HepG2 (cell line): ENCODE results near the gene TMC8. TPM values are rescaled to one million over a fixed set of nuclear protein-coding genes. Genes with fewer than 3 reads are reported as not detected.
A peak's percentile ranks its signal among the peaks of the same experiment; 100 is the strongest.

ENCODE experiments used
- BRF2 ChIP-seq: sonication (generic); formaldehyde crosslinking; IDR thresholded peaks from 2 replicates; pipeline ENCODE4 v1.8.1; 2022; ENCODE audit warnings: mild to moderate bottlenecking, missing genetic modification reagents
- FOXC1 ChIP-seq: sonication (generic); formaldehyde crosslinking; IDR thresholded peaks from 2 replicates; pipeline ENCODE4 v1.8.0; 2022; ENCODE audit warnings: mild to moderate bottlenecking, missing genetic modification reagents, borderline replicate concordance
- FOXP1 ChIP-seq, 2 experiments: fragments of 450-650 bp in 1 of 2; IDR thresholded peaks; 2 replicates each; pipeline ENCODE4 v1.6.1; 2017 to 2018; ENCODE audit warnings: antibody characterized with exemption in 1 of 2
- GMEB2 ChIP-seq: IDR thresholded peaks from 2 replicates; pipeline ENCODE4 v1.6.1; 2016; ENCODE audit warnings: missing biosample characterization, missing genetic modification reagents, low read depth
- KAT8 ChIP-seq: IDR thresholded peaks from 2 replicates; pipeline ENCODE4 v1.6.1; 2016; ENCODE audit warnings: missing genetic modification reagents, missing compliant biosample characterization
- KDM2A ChIP-seq: sonication (generic); formaldehyde crosslinking; IDR thresholded peaks from 2 replicates; pipeline ENCODE4 v1.4.0; 2020; ENCODE audit warnings: low read depth, missing genetic modification reagents, borderline replicate concordance
- KDM6A ChIP-seq: IDR thresholded peaks from 2 replicates; pipeline ENCODE4 v1.6.1; 2016; ENCODE audit warnings: low read depth
- MED1 ChIP-seq: sonication (generic); formaldehyde crosslinking; IDR thresholded peaks from 2 replicates; pipeline ENCODE4 v1.4.0; 2020; ENCODE audit warnings: missing genetic modification reagents
- PAF1 ChIP-seq: IDR thresholded peaks from 2 replicates; pipeline ENCODE4 v1.6.1; 2016; ENCODE audit warnings: missing genetic modification reagents, missing compliant biosample characterization
- RFX3 ChIP-seq: IDR thresholded peaks from 2 replicates; pipeline ENCODE4 v1.6.1; 2016; ENCODE audit warnings: missing biosample characterization, missing genetic modification reagents
- SMAD1 ChIP-seq: sonication (generic); formaldehyde crosslinking; IDR thresholded peaks from 2 replicates; pipeline ENCODE4 v1.4.0; 2020; ENCODE audit warnings: missing genetic modification reagents, low read depth, mild to moderate bottlenecking, borderline replicate concordance
- SSRP1 ChIP-seq: IDR thresholded peaks from 2 replicates; pipeline ENCODE4 v1.6.1; 2016; ENCODE audit warnings: control low read depth
- STAG1 ChIP-seq: sonication (generic); formaldehyde crosslinking; IDR thresholded peaks from 2 replicates; pipeline ENCODE4 v1.4.0; 2020; ENCODE audit warnings: missing genetic modification reagents
- ZFP36L2 ChIP-seq: sonication (generic); formaldehyde crosslinking; IDR thresholded peaks from 2 replicates; pipeline ENCODE4 v1.4.0; 2020; ENCODE audit warnings: missing genetic modification reagents
- ZFP82 ChIP-seq: sonication (generic); formaldehyde crosslinking; IDR thresholded peaks from 2 replicates; pipeline ENCODE4 v1.5.1; 2020; ENCODE audit warnings: mild to moderate bottlenecking, missing genetic modification reagents, borderline replicate concordance
- ZFY ChIP-seq: sonication (generic); formaldehyde crosslinking; IDR thresholded peaks from 2 replicates; pipeline ENCODE4 v1.4.0; 2020; ENCODE audit warnings: missing genetic modification reagents
- ZKSCAN8 ChIP-seq: IDR thresholded peaks from 2 replicates; pipeline ENCODE4 v1.6.1; 2016; ENCODE audit warnings: borderline replicate concordance, missing genetic modification reagents, missing compliant biosample characterization
- ZNF136 ChIP-seq: sonication (generic); formaldehyde crosslinking; IDR thresholded peaks from 2 replicates; pipeline ENCODE4 v1.8.1; 2022; ENCODE audit warnings: low read depth, mild to moderate bottlenecking, moderate library complexity, missing genetic modification reagents
- ZNF235 ChIP-seq: sonication (generic); formaldehyde crosslinking; IDR thresholded peaks from 2 replicates; pipeline ENCODE4 v1.8.1; 2023; ENCODE audit warnings: mild to moderate bottlenecking, missing genetic modification reagents, borderline replicate concordance
- ZNF256 ChIP-seq: sonication (generic); formaldehyde crosslinking; conservative IDR thresholded peaks from 2 replicates; pipeline ENCODE4 v1.4.0; 2020; ENCODE audit warnings: missing genetic modification reagents
- ZNF33B ChIP-seq: sonication (generic); formaldehyde crosslinking; IDR thresholded peaks from 2 replicates; pipeline ENCODE4 v1.5.1; 2020; ENCODE audit warnings: mild to moderate bottlenecking, missing genetic modification reagents
- ZNF546 ChIP-seq: sonication (generic); formaldehyde crosslinking; conservative IDR thresholded peaks from 2 replicates; pipeline ENCODE4 v1.8.1; 2023; ENCODE audit warnings: mild to moderate bottlenecking, missing genetic modification reagents
- ZNF672 ChIP-seq: sonication (generic); formaldehyde crosslinking; IDR thresholded peaks from 2 replicates; pipeline ENCODE4 v1.8.1; 2022; ENCODE audit warnings: missing genetic modification reagents
- ZNF761 ChIP-seq: sonication (generic); formaldehyde crosslinking; conservative IDR thresholded peaks from 2 replicates; pipeline ENCODE4 v1.4.0; 2020; ENCODE audit warnings: mild to moderate bottlenecking, missing genetic modification reagents
- ZNF781 ChIP-seq: sonication (generic); formaldehyde crosslinking; IDR thresholded peaks from 2 replicates; pipeline ENCODE4 v1.5.1; 2020; ENCODE audit warnings: borderline replicate concordance, mild to moderate bottlenecking, missing genetic modification reagents; ENCODE audit errors: not compliant biosample characterization
- polyA plus RNA-seq, 8 experiments: library from polyadenylated mRNA; depleted of rRNA in 3 of 8; stranded (reverse) in 7 of 8; unstranded in 1 of 8; fragments of >200 nt; fragmentation: Illumina TruSeq in 4 of 8; extraction: Trizol in 4 of 8; gene quantifications; 2 replicates each; pipeline versions ENCODE4 v1.2.1 to v1.2.3, GENCODE V29; 2011 to 2016; ENCODE audit warnings: low read depth in 4 of 8, missing spikeins in 1 of 8, mixed read lengths in 1 of 8; ENCODE audit not compliant: insufficient read depth in 1 of 8
- total RNA-seq, 5 experiments: library from RNA; depleted of rRNA; stranded (reverse); fragments of >200 nt; fragmentation: Illumina TruSeq; extraction: Trizol; gene quantifications; 2 replicates each; pipeline ENCODE4 v1.2.3, GENCODE V29; 2016; ENCODE audit warnings: low read depth in 1 of 5
- TF ChIP-seq, protein P1 (sequence below): sonication (generic); formaldehyde crosslinking; IDR thresholded peaks from 2 replicates; pipeline ENCODE4 v1.4.0; 2020; ENCODE audit warnings: missing genetic modification reagents
- TF ChIP-seq, protein P2 (sequence below): sonication (generic); formaldehyde crosslinking; IDR thresholded peaks from 2 replicates; pipeline ENCODE4 v1.4.0; 2020; ENCODE audit warnings: missing genetic modification reagents

TMC8 gene
- total and polyA plus RNA-seq, 2 of the 13 experiments (the other 11 are each of a cell fraction or from before 2014, with no cell fraction given), result 0.53 to 7.8 TPM

DNA sequence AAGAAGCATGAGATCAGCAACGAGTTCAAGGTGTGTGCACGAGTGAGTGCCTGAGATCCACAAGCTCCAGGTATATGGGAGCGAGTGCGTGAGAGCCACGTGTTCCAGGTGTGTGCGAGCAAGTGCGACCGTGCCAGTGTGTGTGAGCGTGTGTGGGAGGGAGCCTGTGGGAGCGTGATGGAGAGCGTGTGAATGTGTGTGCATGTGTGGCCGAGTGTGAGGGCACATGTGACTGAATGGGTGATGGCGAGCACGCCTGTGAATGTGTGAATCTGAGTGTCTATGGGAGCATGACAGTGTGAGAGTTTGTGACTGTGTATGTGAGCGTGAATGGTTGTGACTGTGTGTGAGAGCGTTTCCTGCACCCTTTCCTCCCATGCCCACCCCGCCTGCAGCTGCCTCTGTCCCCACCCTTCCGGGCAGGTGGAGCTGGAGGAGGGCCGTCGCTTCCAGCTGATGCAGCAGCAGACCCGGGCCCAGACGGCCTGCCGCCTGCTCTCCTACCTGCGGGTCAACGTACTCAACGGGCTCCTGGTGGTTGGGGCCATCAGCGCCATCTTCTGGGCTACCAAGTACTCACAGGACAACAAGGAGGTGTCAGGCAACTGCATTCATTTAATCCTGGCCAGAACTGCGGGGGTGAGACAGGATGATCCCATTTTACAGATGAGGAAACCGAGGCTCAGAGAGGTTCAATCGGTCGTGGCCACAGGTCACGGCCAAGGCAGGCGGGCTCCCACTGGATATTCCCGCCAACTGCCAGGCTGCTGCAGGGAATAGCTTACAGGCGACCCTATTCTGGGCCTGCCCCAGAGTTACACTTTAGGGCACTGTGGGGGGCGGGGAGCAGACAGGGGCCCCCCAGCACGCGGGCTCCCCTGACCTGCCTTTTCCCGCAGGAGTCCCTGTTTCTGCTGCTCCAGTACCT is 3.7 kb downstream of the TMC8 start (continued):
- TF ChIP-seq RFX3 (CRISPR knock-in tag) (no peak), STAG1 (peak; percentile 79), KDM2A (CRISPR knock-in tag) (peak; percentile 77), ZFP36L2 (CRISPR knock-in tag) (no peak), BRF2 (no peak), FOXC1 (peak; percentile 74; the same call in 1 of the 2 replicates), ZNF136 (CRISPR knock-in tag) (no peak), ZNF546 (CRISPR knock-in tag) (no peak), MED1 (CRISPR knock-in tag) (peak; percentile 31; the same call in 1 of the 2 replicates), SMAD1 (CRISPR knock-in tag) (no peak), ZNF235 (CRISPR knock-in tag) (no peak), ZNF761 (CRISPR knock-in tag) (0 out of 2 replicates have a peak, but pooled peaks have one; percentile 63), GMEB2 (CRISPR knock-in tag) (no peak), ZNF256 (CRISPR knock-in tag) (no peak), ZFY (peak; percentile 25; the same call in 1 of the 2 replicates), ZNF781 (CRISPR knock-in tag) (peak; percentile 10), KDM6A (CRISPR knock-in tag) (no peak), ZNF33B (CRISPR knock-in tag) (no peak), ZNF672 (CRISPR knock-in tag) (no peak), PAF1 (CRISPR knock-in tag) (no peak), ZKSCAN8 (CRISPR knock-in tag) (no peak), ZFP82 (no peak), FOXP1 (IDR thresholded peaks at IDR 0.05) (no peak), FOXP1 (CRISPR knock-in tag; IDR thresholded peaks at IDR 0.05) (no peak), KAT8 (CRISPR knock-in tag) (peak; percentile 43; the same call in 1 of the 2 replicates), SSRP1 (CRISPR knock-in tag) (no peak)
- TF ChIP-seq, protein P1, sequence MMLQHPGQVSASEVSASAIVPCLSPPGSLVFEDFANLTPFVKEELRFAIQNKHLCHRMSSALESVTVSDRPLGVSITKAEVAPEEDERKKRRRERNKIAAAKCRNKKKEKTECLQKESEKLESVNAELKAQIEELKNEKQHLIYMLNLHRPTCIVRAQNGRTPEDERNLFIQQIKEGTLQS (CRISPR knock-in tag), result no peak
- TF ChIP-seq, protein P2, sequence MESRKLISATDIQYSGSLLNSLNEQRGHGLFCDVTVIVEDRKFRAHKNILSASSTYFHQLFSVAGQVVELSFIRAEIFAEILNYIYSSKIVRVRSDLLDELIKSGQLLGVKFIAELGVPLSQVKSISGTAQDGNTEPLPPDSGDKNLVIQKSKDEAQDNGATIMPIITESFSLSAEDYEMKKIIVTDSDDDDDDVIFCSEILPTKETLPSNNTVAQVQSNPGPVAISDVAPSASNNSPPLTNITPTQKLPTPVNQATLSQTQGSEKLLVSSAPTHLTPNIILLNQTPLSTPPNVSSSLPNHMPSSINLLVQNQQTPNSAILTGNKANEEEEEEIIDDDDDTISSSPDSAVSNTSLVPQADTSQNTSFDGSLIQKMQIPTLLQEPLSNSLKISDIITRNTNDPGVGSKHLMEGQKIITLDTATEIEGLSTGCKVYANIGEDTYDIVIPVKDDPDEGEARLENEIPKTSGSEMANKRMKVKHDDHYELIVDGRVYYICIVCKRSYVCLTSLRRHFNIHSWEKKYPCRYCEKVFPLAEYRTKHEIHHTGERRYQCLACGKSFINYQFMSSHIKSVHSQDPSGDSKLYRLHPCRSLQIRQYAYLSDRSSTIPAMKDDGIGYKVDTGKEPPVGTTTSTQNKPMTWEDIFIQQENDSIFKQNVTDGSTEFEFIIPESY (CRISPR knock-in tag), result peak; percentile 54
